Measurements from ENCODE around the gene CNTN6.
"Not testable (repeated sequence)": the region's sequence is repeated elsewhere in the genome, so short reads cannot be mapped to it uniquely, and the experiment has no call there.

CNTN6 gene

DNA sequence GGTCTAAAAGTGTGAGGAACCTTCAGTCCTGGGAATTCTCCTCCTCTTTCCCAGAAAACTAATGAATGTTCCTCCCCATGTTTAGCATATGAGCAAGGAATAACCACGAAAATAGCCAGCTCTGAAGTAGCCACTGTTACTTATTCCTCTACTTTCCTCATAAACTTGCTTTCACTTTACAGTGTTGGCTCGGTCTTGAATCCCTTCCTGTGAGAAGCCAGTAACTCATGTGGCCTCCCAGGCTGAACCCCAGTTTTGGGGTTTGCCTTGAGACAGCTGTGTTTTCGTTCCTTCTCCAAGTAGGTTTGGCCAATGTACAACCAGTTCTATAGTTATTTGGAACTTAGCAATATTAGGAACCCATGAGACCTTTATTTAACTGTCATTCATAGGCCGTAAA, 195.0 kb downstream of the CNTN6 start:
- no peak for DNase-seq (ENCODE audit: low read depth in 3 of 3)

GRCh38 chr3:1288805-1289494, 196.1 kb downstream of the CNTN6 start:
- no peak for DNase-seq (ENCODE audit: low read depth in 3 of 3)

- no peak for DNase-seq (ENCODE audit: low read depth in 3 of 3)
These were observed 199.8 kb downstream of the CNTN6 start for GRCh38 chr3:1292571-1293071.

DNA sequence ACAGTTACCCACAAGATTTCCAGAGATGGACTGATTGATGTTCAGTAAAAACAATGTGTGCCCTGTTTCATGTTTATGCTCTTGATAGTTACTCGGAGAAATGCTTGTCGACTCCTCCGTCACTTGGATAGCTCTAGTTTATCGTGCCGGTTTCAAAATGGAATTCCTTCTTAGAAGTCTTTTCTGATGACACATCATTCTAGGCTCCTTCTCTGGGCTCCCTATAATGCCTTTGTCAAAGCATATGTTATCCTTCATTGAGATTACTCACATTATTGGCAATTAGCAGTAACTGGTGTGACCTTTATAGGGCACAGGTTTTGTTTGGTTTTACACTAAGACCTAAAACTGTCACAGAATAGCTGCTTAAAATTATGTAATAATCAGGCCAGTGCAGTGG, 201.8 kb downstream of the CNTN6 start:
- DNase-seq (ENCODE audit: low read depth in 3 of 3), result no peak

GRCh38 chr3:1318296-1319005, 225.6 kb downstream of the CNTN6 start:
- DNase-seq (ENCODE audit: low read depth in 3 of 3), result no peak

DNA sequence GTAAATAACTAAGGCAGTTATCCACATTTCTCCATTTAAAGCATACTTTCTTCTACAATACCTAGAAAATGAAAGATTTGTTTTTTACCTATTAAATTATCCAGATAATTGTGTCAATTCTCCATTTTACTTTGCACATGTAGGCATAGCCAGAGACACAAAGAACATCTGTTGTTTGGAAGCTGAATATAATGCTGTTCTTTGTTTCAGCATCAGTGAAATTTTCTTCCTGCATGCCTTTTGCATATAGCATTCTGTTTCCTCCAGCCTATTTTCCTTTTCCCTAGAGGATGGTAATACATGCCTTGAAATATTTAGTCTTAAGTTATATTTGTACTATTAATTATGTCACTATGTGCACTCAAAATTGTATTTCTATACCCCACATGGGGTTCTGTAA, 233.7 kb downstream of the CNTN6 start:
- DNase-seq (ENCODE audit: low read depth in 3 of 3), result no peak

DNA sequence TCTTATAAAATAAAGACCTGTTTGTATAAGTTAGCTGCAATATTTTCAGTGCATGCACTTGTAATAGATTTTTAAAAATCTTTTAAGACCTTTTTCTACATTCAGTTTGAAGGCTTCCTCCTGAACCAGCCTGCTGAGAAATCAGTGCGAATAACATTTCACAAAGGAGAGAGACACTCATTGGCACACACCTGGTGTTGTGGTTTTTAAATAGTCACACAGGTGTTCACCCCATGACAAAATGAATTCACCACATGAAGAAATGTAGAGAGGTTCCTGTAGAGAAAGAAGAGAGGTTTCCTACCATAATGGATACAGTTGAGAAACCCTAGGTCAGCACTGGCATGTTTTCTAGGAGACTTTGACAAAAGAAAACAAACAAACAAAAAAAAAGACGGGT, 237.3 kb downstream of the CNTN6 start:
- no peak for DNase-seq (ENCODE audit: low read depth in 3 of 3)

DNA sequence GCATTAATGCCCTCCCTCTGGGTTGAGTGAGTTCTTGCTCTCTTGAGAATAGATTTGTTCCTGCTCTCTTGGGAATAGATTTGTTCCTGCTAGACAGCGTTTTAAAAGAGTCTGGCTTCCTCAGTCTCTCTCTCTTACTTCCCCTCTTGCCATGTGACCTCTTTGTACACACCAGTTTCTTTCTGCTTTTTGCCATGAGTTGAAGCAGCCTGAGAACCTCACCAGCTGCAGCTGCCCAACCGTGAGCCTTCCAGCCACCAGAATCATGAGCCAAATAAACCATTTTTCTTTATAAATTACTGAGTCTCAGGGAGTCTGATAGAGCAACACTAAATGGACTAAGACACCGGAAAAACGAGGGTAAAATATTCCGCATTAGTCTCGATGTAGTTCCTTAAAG, 253.6 kb downstream of the CNTN6 start:
- DNase-seq (ENCODE audit: low read depth in 3 of 3), result no peak

GRCh38 chr3:1348547-1348946, 255.7 kb downstream of the CNTN6 start:
- no peak for DNase-seq (ENCODE audit: low read depth in 3 of 3)

DNA sequence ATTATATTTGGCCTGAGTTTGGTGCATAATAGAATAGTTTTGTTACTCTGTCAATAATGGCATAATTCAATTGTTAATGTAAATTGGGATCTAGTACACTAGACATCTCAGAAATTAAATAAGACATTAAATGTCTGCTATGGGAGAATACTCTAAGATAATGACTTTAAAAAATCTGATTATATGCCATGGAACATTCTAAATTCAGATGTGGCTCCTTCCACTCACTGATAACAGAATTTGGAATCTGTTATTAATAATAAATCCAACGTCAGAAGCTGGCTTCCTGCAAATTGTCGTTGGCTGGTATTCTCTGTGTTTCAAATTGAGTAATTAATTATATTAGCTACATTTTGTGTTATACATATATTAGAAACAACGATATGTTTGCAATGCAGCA, 258.1 kb downstream of the CNTN6 start:
- DNase-seq (ENCODE audit: low read depth in 3 of 3), result no peak

- DNase-seq (ENCODE audit: low read depth in 3 of 3), result no peak
These were observed 262.9 kb downstream of the CNTN6 start for GRCh38 chr3:1355691-1356090.

- no peak for DNase-seq (ENCODE audit: low read depth in 3 of 3)
These were observed 263.3 kb downstream of the CNTN6 start for GRCh38 chr3:1356101-1356500.

DNA sequence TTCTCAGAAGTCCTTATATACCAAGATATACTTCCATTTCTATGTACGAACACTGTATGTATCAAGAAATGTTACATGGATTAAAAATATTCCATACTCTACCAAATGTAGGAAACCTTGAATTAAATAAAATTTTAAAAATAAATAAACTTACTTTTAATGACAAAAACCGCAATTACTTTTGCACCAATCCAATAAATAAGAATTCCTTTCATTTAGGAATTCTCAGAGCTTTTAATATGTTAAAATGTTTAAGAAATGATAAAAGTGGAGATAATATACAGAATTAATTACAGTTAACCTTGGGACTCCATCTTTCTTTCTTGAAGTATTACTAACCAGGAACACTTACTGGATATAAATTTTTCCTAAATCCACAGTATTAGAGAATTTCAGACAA, 272.7 kb downstream of the CNTN6 start:
- DNase-seq (ENCODE audit: low read depth in 3 of 3), result no peak

GRCh38 chr3:1374471-1374870, 281.6 kb downstream of the CNTN6 start:
- DNase-seq (ENCODE audit: low read depth in 3 of 3), result no peak

GRCh38 chr3:1375145-1375544, 282.3 kb downstream of the CNTN6 start:
- no peak for DNase-seq (ENCODE audit: low read depth in 3 of 3)

DNA sequence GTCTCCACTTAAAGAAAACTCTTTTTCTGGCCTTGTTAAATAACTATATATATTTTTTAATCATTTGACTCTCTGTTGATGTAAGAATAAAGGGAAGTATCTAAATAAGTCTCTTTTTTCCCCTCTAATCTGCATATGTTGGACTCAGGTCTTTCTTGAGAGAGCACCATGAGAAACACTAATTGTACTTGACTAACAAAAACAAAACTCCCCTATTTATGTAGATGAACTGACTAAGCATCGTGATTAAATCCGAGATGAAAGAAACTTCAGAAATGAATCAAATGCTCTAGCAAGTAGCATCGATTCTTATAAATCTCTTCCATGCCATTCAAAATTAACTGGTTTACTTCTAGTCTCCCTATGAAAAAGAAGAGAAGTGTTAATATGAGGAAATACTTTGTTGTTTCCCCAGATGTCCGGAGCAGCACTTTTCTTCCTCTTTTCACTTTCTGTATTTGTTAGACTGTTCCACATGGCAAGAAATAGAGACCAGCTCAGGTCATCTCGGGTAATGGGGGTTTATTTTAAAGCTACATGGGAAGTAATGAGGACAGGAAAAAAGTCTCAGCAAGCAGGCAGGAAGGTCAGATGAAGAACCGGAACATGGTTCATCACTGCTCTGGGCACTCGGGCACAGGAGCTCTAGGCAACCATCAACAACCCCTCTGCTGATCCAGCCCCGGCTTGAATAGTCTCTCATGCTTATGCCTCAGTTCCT, 288.3 kb downstream of the CNTN6 start:
- no peak for DNase-seq (ENCODE audit: low read depth in 3 of 3)

DNA sequence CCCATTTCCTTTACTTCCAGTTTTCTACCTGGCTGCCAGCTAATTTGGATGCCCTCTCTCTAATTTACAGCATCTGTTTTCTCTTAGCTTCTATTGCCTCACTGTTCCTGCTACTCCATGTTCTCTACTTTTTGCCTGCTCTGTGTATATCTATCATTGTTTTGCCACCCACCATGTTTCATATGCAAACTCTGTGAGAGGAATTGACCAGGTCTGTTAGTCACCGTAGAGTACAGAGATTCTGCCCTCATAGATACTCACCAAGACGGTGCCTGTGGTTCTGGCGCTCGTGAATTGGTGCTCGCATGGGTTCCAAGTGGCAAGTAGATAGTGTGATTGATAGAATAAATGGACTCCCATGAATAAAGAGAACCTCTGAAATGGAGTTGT, 288.8 kb downstream of the CNTN6 start:
- DNase-seq (ENCODE audit: low read depth in 3 of 3), result no peak

DNA sequence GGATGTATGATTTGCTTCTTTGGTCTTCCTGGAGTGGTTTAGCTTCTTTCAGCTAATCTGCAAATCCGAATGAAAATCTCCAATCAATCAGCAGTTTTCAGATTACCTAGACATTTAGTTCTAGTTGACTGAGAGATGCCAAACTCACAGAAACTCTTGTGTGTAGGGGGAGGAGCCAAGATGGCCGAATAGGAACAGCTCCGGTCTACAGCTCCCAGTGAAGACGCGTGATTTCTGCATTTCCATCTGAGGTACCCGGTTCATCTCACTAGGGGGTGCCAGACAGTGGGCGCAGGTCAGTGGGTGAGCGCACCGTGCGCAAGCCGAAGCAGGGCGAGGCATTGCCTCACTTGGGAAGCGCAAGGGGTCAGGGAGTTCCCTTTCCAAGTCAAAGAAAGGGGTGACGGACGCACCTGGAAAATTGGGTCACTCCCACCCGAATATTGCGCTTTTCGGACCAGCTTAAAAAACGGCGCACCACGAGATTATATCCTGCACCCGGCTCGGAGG, 294.6 kb downstream of the CNTN6 start:
- DNase-seq (ENCODE audit: low read depth in 3 of 3), result not testable (repeated sequence)

DNA sequence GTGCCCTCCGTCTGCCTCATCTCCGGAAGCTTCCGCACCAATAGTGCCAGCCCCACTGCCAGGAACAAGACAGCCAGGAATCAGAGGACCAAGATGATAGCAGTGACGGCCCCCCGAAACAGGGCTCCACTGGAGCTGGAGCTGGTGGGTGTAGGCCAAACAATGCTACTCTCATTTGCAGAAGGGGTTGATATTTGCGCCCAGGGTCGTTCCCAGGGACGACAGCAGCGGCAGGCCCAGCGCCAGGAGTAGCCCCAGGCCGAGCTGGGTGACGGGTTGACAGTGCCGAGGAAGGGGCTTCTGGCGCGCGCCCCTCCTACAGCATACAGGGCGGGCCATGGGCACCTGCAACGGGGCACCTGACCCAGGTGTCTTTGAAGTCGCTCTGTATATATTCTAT, 301.4 kb downstream of the CNTN6 start:
- DNase-seq (ENCODE audit: low read depth in 3 of 3), result no peak

GRCh38 chr3:1400571-1400970, 307.7 kb downstream of the CNTN6 start:
- no peak for DNase-seq (ENCODE audit: low read depth in 3 of 3)

DNA sequence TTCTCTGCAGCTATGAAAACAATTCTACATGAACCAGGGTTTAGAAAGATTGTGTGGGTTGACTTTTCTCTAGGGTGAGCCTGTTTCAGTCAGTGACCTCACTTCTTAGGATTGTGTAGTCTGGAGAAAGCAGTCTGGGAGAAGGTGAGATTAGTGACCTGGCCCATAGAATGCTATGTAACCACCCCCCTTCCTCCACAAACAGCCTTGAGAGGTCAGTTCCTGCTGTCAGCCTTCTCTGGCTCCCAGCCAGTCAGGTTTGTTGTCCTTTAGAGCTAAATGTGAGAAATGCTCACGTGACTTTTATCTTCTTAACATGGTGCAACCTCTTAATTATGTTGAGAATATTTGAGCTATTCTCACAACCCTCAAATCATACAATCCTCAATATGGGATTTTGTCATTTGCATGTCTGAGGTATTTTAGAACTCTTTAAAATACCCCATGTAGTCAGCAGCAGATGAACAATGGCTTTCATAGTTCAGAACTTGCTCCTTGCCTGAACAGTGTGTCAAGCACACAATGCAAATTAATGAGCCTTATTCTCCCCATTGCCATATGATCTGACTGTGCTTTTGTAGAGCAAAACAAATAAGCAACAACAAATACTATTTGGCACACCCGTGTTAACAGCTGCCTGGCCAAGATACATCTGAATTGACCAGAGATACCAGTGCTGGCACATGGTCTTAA, 311.6 kb downstream of the CNTN6 start:
- DNase-seq (ENCODE audit: low read depth in 3 of 3), result no peak

DNA sequence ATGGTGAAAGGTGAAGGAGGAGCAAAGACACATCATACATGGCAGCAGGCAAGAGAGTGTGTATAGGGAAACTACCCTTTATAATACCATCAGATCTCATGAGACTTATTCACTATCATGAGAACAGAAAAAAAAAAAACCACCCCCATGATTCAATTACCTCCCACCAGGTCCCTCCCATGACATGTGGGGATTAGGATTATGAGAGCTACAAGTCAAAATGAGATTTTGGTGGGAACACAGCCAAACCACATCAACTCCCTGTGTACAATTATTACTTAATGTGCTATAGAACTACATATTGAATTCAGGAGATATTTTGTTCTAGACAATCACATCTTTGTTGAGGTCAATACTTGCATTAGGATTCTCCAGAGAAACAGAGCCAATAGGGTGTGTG, 313.4 kb downstream of the CNTN6 start:
- no peak for DNase-seq (ENCODE audit: low read depth in 3 of 3)
